GM19328 (cell line): ENCODE data around the gene TAGLN3.
"Not testable (repeated sequence)": the region's sequence is repeated elsewhere in the genome, so short reads cannot be mapped to it uniquely, and the experiment has no call there.

Experiments
- ATAC-seq: cut with Tn5 transposase; IDR thresholded peaks from one replicate; pipeline ENCODE4 v1.9.1; 2021; ENCODE audit warnings: mild to moderate bottlenecking, moderate library complexity; ENCODE audit not compliant: unreplicated experiment

TAGLN3 gene

GRCh38 chr3:112007633-112008032 lies 8.9 kb downstream of the TAGLN3 start:
- ATAC-seq = no peak

- ATAC-seq = no peak
Observed at GRCh38 chr3:112009670-112010069, 10.9 kb downstream of the TAGLN3 start.

DNA sequence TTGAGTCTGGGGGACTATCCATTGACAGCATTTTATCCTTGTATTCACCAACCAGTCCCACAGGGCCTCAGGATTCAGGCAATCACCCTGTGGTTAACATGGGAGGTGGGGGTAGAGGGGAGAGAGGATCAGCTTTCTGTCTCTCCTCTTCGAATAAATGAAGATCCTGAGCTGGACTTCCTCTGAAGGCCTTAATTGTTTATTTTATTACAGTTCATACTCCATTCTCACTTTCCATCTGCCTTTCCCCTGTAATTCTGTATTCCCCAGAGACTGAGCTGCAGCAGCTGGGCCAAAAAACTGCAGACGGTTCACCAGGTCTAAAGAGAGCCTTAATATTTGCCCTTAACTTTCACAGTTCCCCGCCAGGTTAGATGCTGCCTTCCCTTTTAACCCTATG lies 11.9 kb downstream of the TAGLN3 start:
- ATAC-seq = no peak

DNA sequence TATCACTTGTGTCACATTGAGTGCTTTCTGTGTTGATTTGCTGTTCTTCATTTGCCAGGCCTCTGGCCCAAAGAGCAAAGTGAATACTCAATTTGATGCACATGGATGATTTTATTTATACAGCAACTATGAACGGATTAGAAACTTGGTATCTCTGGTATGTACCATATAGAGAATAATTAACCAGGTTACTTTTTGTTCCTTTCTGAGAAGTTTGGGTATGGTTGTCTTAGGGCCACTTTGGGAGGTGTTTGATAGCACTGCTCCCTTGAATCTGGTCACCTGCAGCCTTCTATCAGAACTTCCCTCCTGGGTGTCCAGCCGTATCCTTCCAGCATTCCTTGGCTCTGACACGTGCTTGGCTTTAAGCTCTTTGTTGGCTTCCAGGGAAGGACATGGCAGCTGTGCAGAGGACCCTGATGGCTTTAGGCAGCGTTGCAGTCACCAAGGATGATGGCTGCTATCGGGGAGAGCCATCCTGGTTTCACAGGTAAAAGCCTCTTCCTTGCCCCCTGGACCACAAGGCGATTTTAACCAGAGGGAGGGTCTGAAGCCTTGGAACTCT lies 12.7 kb downstream of the TAGLN3 start:
- no peak for ATAC-seq

DNA sequence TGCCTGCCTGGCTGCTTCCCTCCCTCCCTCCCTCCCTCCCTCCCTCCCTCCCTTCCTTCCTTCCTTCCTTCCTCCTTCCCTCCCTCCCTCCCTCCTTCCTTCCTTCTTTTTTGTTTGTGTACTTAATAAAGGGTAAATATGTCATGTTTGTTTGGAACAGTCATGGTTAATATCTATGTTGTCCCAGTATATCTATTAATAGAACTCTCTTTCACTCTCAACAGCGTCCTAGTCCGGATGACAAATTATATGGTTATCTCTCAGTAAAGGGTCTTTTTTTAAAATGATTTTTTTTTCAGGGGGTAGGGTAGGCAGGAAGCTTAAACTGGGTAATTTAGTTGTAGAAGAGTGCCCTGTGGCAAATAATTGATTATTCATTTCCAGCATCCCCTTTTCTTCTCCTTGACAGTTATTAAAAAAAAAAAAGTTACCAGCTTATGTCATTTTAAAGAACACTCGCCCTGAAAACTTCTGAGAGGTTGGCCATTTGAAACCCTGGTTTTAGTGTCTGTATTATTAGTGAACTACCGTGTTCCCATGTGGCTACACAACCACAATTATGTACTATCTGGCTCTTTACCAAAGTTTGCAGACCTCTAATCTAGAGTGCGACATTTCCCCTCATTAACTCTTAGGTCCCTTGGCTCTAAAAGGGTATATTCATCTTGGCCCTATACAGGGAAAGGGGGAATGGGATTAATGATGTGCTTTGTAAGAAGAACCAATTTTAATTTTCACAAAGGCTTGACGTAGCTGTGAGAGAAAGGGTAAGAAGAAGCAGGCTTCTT lies 13.7 kb downstream of the TAGLN3 start:
- no peak for ATAC-seq

DNA sequence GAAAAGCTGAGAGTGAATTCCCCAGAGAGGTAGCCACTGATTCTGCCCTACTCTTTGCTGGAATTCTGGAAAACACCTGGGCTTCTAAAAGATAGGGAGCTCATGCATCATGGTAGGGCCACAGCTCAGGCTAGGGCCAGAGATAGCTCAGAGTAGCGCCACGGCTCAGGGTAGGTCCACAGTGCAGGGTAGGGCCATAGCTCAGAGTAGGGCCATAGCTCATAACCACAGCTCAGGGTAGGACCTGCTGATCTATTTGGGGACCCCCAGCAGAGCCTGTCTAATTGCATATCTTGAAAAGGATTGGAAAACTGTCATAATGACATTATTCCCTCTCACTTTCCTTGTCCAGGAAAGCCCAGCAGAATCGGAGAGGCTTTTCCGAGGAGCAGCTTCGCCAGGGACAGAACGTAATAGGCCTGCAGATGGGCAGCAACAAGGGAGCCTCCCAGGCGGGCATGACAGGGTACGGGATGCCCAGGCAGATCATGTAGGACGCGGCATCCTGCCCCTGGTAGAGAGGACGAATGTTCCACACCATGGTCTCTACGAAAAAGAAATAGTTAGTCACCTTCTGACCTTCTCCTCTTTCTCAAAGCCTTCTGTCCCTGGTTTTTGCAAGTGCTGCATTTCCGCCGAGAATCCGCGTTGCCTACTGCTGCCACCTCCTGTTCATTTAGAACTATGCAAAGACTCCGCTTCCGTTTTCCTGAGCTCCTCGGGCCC lies 14.5 kb downstream of the TAGLN3 start:
- ATAC-seq = no peak

- ATAC-seq = no peak
Observed at GRCh38 chr3:112013784-112014143, 15.0 kb downstream of the TAGLN3 start.

- ATAC-seq = no peak
Observed at GRCh38 chr3:112017091-112017490, 18.4 kb downstream of the TAGLN3 start.

GRCh38 chr3:112018712-112019111 lies 20.0 kb downstream of the TAGLN3 start:
- ATAC-seq = no peak

DNA sequence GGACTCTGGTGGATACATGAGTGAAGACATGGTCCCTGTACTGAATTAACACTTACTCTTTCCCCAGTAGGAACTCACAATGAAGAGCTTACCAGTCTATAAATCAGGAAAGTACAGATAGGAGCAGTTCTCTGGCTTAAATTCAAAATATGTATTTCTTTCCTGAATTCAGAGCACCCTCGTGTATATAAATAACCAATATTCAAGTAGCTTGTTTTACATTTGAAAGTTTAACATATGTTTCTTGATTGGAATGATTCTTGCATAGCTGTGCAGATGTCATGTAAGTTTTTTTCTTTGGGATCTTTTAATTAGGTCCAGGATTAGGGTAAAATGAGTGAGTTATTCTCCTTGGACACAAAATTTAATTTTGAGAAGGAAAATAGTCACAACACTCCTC lies 21.0 kb downstream of the TAGLN3 start:
- no peak for ATAC-seq

DNA sequence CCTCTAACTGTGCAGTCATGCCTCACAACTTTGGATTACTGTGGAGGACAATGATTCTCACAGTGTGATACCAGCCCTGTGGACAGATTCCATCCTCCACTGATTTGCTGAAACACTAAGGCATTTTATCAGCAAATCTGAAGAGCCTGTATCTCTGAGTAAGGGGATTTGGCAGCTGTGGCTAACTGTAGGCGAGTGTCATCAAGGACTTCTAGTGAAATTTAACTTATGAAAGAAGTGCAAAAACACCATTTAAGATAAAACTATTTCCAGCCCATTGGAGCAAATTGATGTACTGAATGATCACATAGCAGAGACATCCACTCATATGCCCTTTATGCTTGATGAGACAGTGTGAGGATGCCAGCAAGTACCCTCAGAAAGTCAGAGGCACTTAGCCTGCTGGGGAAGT lies 22.0 kb downstream of the TAGLN3 start:
- ATAC-seq = no peak

DNA sequence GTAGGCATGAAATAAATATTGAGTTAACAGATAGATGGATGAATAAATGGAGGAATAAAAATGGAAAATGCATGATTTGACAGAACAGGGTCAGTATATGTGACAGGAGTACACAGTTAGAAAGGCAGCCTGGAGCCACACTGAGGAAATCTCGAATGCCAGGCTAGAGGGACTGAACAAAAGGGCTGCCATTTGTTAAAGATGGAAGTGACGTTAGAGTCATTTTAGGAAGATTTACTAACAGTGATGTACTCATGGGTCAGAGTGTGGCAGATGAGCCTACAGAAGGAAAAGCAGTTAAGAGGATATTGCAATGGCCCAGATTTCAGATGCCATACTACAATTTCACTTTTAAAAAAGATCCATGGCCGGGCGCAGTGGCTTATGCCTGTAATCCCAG lies 28.4 kb downstream of the TAGLN3 start:
- no peak for ATAC-seq

- no peak for ATAC-seq
Observed at GRCh38 chr3:112027826-112028225, 29.1 kb downstream of the TAGLN3 start.

- ATAC-seq = no peak
Observed at GRCh38 chr3:112030901-112031300, 32.2 kb downstream of the TAGLN3 start.

DNA sequence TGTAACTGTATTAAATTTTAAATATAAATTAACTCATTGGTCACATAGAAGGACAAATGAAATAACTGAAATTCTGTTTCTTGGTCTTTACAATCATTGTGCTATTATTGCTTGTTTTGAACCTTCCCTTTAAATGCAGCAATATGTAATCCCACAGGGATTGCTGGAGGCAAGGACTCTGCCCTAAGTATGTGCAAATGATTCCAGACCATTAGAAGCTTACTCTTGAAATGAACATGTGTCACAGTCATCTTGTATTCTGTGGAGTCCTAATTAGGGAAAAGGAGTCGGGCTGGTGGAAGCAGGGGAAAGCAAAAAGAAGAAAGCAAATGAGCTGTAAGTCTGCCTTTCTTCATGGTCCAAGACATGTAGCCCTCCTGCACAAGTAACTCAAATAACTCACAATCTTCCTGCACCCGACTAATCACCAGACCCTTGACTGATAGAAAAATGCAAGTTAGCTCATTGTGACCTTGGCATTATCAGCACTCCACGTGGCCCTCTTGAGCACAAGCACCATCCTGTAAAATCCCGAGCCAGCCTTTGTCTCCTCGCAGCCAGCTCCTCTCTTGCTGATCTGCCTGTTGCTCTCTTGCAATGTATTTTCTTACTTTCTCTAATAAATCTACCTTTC lies 33.5 kb downstream of the TAGLN3 start:
- ATAC-seq = no peak

- no peak for ATAC-seq
Observed at GRCh38 chr3:112034436-112034835, 35.7 kb downstream of the TAGLN3 start, which contains the start of gene TMPRSS7. TMPRSS7 (plus strand) TSS chr3:112034736; CDS start chr3:112034846, 110 bp downstream.

- no peak for ATAC-seq
Observed at GRCh38 chr3:112035241-112035640, 36.5 kb downstream of the TAGLN3 start.

DNA sequence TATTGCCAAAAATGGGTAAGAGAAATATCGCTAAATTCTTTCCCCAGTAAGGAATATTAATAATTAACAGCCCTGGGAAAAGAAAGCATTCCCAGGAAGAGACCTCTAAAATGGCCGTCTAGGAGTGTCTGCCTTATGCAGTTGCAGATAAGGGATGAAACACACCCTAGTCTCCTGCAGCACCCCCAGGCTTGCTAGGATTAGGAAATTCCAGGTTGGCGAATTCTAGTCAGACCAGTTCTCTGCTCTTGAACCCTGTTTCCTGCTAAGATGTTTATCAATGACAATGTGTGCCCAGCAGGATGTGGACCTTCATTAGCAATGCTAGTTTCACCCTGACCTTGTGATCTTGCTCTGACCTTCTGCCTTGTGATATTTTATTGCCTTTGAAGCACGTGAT lies 38.5 kb downstream of the TAGLN3 start:
- ATAC-seq = not testable (repeated sequence)

- peak; percentile 52 for ATAC-seq
Observed at GRCh38 chr3:112038863-112039262, 40.1 kb downstream of the TAGLN3 start.

- ATAC-seq = no peak
Observed at GRCh38 chr3:112041321-112041720, 42.6 kb downstream of the TAGLN3 start.

DNA sequence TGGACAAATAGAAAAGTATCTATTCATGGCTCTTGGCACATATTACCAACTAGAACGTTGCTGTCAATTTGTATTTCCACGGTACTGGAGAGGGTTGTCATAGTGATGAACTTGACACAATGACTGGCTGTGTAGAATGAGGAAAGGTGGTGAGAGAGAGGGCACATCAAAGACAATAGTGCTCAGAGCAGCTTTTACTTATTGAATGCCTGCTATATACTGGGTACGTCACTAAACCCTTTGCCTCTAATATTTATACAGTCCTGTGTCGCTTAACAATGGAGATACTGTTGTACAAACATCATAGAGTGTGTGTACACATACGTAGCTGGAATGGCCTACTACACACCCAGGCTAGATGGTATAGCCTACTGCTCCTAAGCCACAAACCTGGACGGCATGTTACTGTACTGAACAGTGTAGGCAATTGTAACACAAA lies 44.1 kb downstream of the TAGLN3 start:
- ATAC-seq = no peak
